ENCODE results near the gene GRB10. TPM values are rescaled to one million over a fixed set of nuclear protein-coding genes. Genes with fewer than 3 reads are reported as not detected.

Gene GRB10
- total and polyA plus RNA-seq, 2 experiments from 2014 or later, result 35.0 to 154 TPM

DNA sequence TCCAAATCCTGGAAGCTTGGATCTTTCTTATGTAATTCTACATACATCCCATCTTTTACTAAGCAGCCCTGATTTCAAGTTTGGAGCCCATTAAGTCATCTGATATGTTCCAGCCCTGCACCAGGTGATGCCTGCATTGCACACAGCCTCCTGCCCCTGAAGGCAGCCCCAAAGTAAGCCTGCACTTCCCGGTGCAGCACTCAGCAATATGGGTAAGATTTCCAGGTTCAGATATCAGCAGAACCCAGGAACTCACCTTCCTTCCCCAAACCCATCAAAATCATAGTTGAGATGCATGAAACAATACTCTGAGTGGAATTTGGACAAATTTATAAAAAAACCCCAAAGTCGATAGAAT lies 217.2 kb downstream of the GRB10 start:
- no peak overlapping the region for H3K27ac ChIP-seq (ENCODE audit: low read depth)
- no peak overlapping the region for H3K4me2 ChIP-seq
- H3K9me3 Mint-ChIP-seq, result peaks cover 14% of the 10 kb centered on the region
- peaks cover 3% of the 10 kb centered on the region for H3K27me3 Mint-ChIP-seq (ENCODE audit: insufficient read depth, low read depth, poor library complexity)
- ATAC-seq (no peak), DNase-seq (ENCODE audit: low spot score) (no peak)
- no peaks in the 10 kb centered on the region for H3K4me1 ChIP-seq (ENCODE audit: insufficient read depth)
- no peaks in the 10 kb centered on the region for H3K27me3 ChIP-seq (ENCODE audit: insufficient read depth)
- no peak overlapping the region for H3K27ac Mint-ChIP-seq
- no peak overlapping the region for H3K4me3 ChIP-seq
- H2AFZ ChIP-seq, result no peak overlapping the region
- TF ChIP-seq EZH2 (IDR thresholded peaks at IDR 0.05; ENCODE audit: low read depth, unreplicated experiment) (no peak), ZNF114 (CRISPR knock-in tag; IDR thresholded peaks at IDR 0.05) (no peak), POLR2AphosphoS5 (IDR thresholded peaks at IDR 0.05; ENCODE audit: low read depth) (no peak), CREB1 (CRISPR knock-in tag; IDR thresholded peaks at IDR 0.05; ENCODE audit: low read depth) (no peak), ZNF331 (CRISPR knock-in tag; IDR thresholded peaks at IDR 0.05; ENCODE audit: low read depth) (no peak), STAT1 (IDR thresholded peaks at IDR 0.05; ENCODE audit: unreplicated experiment) (no peak)
- TF ChIP-seq, protein P1, sequence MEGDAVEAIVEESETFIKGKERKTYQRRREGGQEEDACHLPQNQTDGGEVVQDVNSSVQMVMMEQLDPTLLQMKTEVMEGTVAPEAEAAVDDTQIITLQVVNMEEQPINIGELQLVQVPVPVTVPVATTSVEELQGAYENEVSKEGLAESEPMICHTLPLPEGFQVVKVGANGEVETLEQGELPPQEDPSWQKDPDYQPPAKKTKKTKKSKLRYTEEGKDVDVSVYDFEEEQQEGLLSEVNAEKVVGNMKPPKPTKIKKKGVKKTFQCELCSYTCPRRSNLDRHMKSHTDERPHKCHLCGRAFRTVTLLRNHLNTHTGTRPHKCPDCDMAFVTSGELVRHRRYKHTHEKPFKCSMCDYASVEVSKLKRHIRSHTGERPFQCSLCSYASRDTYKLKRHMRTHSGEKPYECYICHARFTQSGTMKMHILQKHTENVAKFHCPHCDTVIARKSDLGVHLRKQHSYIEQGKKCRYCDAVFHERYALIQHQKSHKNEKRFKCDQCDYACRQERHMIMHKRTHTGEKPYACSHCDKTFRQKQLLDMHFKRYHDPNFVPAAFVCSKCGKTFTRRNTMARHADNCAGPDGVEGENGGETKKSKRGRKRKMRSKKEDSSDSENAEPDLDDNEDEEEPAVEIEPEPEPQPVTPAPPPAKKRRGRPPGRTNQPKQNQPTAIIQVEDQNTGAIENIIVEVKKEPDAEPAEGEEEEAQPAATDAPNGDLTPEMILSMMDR (conservative IDR thresholded peaks at IDR 0.05; ENCODE audit: low read depth in 2 of 2), result no peak
- H3F3A ChIP-seq (replicated peaks; ENCODE audit: low read depth), result no peaks in the 10 kb centered on the region
- H3K4me1 Mint-ChIP-seq, result peaks cover 4% of the 10 kb centered on the region; the same call in 2 of the 3 replicates
- H4K20me1 ChIP-seq (replicated peaks; ENCODE audit: insufficient read depth), result no peaks in the 10 kb centered on the region
- H3K36me3 ChIP-seq (ENCODE audit: insufficient read depth), result no peaks in the 10 kb centered on the region
- H3K36me3 Mint-ChIP-seq (ENCODE audit: low read depth), result peaks cover 10% of the 10 kb centered on the region
- no peaks in the 10 kb centered on the region; the same call in 1 of the 2 replicates for H3K9me2 ChIP-seq (ENCODE audit: insufficient read depth)
- no peaks in the 10 kb centered on the region for H3K79me2 ChIP-seq (replicated peaks; ENCODE audit: insufficient read depth)
- no peak overlapping the region for H3K4me3 Mint-ChIP-seq

DNA sequence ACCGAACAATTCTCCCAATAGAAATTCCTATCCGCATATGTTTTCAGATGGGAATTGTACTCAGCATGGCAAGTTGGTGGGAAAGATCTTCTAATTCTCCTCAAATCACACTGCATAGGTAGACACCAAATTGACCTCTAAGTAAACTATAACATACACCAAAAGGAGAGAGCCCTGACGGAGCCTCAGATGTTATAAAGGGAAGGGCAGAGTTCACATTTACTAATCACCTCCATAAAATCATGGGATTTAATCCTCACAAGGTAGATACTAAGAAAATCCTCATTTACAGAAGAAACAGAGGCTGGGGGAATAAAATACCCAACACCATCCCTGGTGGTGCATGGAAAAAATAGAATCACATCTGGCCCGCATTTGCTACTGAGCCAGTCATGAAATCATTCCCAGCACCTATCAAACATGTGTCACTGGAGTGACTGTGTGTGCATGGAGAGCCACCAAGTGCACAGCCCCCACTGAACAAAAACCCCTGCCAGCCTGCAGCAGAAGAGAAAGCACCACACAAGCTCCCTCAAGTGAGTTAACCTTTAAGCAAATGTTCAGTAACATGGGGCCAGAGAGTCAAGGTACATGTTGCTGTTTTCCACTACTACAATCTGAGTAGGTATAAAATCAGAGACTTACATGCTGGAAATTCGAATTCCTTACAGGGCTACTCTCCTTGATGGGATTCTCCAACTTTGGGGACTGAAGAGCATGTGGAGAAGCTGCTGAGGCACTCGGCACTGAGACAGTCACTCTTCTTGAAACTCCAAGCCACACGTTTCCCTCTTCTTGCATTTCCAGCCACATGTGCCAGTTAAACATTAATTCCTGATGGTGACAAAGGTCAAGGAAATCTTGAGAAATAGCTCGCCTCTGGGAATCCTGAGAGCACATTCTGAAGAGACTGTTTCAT lies 217.8 kb downstream of the GRB10 start, which contains the start of gene DDC:
DDC (minus strand) TSS at position 766 of the 919 bp plus-strand sequence. CDS start 21,320 bp downstream, outside the sequence.
- H3K4me3 ChIP-seq, result no peak within 1 kb of the TSS
- no peak within 1 kb of the TSS for H3K4me3 Mint-ChIP-seq
- no peaks in the 10 kb centered on the region for H3K36me3 ChIP-seq (ENCODE audit: insufficient read depth)
- no peaks in the 10 kb centered on the region for H3K27me3 ChIP-seq (ENCODE audit: insufficient read depth)
- no peaks in the 10 kb centered on the region for H3F3A ChIP-seq (replicated peaks; ENCODE audit: low read depth)
- no peaks in the 10 kb centered on the region; the same call in 1 of the 2 replicates for H3K9me2 ChIP-seq (ENCODE audit: insufficient read depth)
- H4K20me1 ChIP-seq (replicated peaks; ENCODE audit: insufficient read depth), result no peaks in the 10 kb centered on the region
- H3K79me2 ChIP-seq (replicated peaks; ENCODE audit: insufficient read depth), result no peaks in the 10 kb centered on the region
- peaks cover 3% of the 10 kb centered on the region; the same call in 2 of the 3 replicates for H3K36me3 Mint-ChIP-seq (ENCODE audit: low read depth)
- H3K4me1 ChIP-seq (ENCODE audit: insufficient read depth), result no peaks in the 10 kb centered on the region
- peaks cover 4% of the 10 kb centered on the region; the same call in 2 of the 3 replicates for H3K4me1 Mint-ChIP-seq
- no peak within 1 kb of the TSS for H2AFZ ChIP-seq
- H3K9me3 Mint-ChIP-seq, result peaks cover 7% of the 10 kb centered on the region
- DNase-seq (ENCODE audit: low spot score) (no peak), ATAC-seq (no peak)
- peaks cover 3% of the 10 kb centered on the region for H3K27me3 Mint-ChIP-seq (ENCODE audit: insufficient read depth, low read depth, poor library complexity)
- no peak within 1 kb of the TSS for H3K27ac ChIP-seq (ENCODE audit: low read depth)
- no peak within 1 kb of the TSS for H3K27ac Mint-ChIP-seq
- H3K4me2 ChIP-seq, result no peak within 1 kb of the TSS
- TF ChIP-seq JUNB (IDR thresholded peaks at IDR 0.05; ENCODE audit: unreplicated experiment) (no peak), ZNF114 (CRISPR knock-in tag; IDR thresholded peaks at IDR 0.05) (no peak), ZNF331 (CRISPR knock-in tag; IDR thresholded peaks at IDR 0.05; ENCODE audit: low read depth) (no peak), REST (IDR thresholded peaks at IDR 0.05; ENCODE audit: unreplicated experiment) (no peak)

Data from GM23338 (cell line).